ENCODE results near the gene RIPOR2. TPM values are rescaled to one million over a fixed set of nuclear protein-coding genes. Genes with fewer than 3 reads are reported as not detected.

Gene RIPOR2
- total RNA-seq, 1 experiment from 2014 or later: not detected

DNA sequence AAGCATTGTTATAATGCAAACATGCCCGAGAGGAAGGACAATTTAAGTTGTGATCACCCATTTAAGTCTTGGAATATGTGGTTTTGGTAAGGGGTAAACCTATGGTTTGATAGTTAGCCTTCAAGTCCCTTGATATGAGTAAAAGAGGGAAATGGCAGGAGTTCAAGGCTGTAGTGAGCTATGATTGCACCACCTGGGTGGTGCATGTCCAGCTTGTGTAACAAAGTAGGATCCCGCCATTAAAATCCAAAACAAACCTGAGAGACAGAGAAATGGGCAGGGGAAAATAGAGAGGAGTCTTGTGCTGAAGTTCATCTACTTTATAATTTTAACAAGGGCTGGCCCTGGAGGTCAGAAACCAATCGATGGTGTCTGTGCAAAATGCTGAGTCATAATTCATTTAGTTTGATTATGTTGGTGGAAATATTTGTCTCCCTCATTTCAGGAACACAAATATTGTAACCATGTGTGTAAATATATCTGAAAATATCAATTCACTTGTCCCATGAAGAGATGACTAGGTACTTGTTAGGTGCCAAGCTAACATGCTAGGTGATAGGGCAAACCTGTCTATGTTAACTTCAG is 113.8 kb downstream of the RIPOR2 start:
- DNase-seq (ENCODE audit: low read depth): no peak

GRCh38 chr6:24818346-24818745 is 117.4 kb downstream of the RIPOR2 start:
- DNase-seq (ENCODE audit: low read depth): no peak

DNA sequence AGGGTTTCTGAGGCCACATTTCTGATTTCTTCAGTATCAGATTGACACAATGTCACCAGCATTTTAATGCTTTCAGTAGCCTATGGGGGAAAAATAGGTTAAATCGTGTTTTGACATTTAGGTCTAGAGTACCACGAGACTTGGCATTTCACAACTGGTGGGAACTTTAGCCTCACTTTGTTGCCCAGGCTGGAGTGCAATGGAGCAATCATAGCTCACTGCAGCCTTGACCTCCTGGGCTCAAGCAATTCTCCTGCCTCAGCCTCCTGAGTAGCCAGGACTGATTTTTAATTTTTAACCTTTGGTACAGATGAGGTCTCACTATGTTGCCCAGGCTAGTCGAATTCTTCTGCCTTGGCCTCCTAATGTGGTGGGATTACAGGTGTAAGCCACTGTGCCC is 126.0 kb downstream of the RIPOR2 start:
- no peak for DNase-seq (ENCODE audit: low read depth)

- DNase-seq (ENCODE audit: low read depth): no peak
These were observed 128.2 kb downstream of the RIPOR2 start for GRCh38 chr6:24807584-24807983.

- DNase-seq (ENCODE audit: low read depth): no peak
These were observed 133.3 kb downstream of the RIPOR2 start for GRCh38 chr6:24802271-24803059.

GRCh38 chr6:24799541-24799915 is 136.2 kb downstream of the RIPOR2 start:
- DNase-seq (ENCODE audit: low read depth): no peak

DNA sequence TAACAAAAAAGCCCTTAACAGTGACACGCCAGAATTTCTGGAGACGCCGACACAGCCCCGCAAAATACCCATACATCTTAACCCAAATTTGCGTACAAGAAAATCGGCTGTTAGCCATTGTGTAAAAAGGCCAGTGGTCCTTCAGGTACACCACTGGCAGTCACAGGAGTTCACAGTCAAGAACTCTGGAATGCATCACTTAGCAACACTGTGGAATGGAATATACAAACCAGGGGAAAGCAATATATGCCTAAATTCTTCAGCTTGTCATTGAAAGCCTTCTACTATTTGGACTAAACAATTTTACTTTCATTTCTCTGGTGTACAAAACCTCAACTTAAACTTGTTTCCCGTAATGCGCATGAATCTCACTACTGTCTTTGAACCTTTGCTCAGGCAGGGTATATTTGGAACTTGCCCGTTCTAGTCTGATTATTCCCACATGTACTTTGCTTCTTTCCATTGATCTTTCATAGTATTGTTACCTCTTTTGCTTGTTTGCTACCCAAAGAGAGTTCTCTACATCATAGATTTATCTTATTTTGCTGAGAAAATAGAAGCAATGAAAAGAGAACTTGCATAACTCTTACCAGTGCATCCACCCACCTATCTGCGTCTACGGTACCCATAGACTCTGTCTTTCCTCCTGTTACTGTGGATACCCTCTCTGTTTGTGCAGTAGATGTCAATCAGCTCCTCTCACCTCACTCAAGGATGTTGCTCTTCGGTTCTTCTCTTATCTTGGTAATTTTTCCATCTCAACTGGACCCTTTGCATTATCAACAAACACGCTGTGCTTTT is 136.8 kb downstream of the RIPOR2 start, which contains the start of gene ARMH2:
Gene ARMH2, minus strand, starts transcription at position 178 of the 801 bp plus-strand sequence. Its CDS starts 60 bp downstream, at position 118.
- DNase-seq (ENCODE audit: low read depth): no peak

DNA sequence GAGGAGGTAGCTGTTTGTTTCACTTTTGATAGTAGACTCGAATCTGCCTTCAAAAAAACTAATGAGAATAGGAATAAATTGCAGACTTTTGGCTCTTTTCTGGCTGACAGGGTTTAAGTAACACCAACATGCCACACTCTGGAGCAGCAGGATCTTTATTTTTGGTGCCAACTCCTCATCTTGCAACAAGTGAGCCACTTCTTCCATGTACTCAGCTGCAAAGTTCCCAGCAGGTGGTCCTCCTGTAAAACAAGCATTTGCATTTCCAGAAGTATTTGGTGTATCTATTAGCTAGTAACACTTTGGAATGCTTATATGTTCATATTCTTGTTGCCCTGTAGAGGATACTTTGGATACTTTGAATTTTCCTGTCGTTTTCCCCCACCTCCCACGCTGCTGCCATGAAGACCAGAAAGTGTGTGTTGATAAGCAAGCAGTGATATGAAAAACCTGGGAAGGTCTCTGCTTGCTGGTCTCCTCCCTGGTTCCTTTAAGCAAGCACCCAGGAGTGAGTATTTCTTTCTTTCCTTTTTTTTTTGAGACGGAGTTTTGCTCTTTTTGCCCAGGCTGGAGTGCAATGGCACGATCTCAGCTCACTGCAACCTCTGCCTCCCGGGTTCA is 138.1 kb downstream of the RIPOR2 start:
- DNase-seq (ENCODE audit: low read depth): no peak

- no peak for DNase-seq (ENCODE audit: low read depth)
These were observed 139.0 kb downstream of the RIPOR2 start for GRCh38 chr6:24796616-24797290.

- no peak for DNase-seq (ENCODE audit: low read depth)
These were observed 140.7 kb downstream of the RIPOR2 start for GRCh38 chr6:24795106-24795505.

DNA sequence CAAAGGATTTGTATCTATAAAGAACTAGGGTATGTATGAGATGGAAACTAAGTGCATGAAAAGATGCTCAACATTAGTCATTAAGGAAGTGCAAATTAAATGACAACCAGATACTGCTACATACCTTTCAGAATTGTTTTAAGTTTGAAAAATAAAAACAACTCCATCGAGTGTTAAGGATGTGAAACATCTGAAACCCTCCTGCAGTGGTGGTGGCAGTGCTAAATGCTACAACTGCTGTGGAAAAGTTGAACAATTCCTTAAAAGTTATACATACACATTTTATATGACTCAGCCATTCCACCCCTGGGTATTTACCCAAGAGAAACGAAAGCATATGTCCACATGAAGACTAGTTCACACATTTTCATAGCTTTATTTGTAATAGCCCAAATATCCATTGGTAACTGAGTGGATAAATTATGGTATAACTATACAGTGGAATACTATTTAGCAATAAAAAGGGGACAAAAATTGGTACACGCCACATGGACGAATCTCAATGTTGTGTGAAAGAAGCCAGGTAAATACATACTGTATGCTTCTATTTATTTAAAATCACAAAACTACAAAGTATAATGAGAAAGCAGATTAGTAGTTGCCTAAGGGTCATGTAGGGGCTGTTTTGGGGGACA is 147.6 kb downstream of the RIPOR2 start:
- no peak for DNase-seq (ENCODE audit: low read depth)

GRCh38 chr6:24780206-24780605 is 155.6 kb downstream of the RIPOR2 start:
- DNase-seq (ENCODE audit: low read depth): no peak

DNA sequence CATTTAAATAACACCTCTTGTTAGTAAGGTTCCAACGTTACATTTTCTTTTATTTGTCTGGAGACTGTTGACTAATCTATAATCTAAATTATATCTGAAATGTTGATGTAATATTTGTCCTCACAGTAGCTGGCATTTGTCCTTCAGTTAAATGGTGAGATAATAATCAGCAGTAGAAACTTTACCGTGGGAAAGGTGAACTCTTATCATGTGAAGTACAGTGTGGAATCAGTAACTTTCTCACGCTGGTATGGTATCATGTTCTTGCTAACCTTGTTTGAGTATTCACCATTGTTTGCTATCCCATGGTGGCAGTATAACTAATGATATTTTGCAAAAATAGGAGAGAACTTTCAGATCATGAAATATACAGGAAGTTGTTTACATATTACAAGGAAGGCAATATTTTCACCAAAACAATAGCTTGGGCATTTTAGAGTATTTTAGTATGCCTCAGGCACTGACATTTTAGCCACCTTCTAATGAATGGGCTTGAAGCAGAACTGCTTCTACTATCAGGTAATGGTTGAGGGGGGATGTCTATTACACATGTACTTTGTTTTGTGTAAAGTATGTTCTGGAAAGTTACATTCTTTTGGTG is 156.2 kb downstream of the RIPOR2 start:
- DNase-seq (ENCODE audit: low read depth): no peak

DNA sequence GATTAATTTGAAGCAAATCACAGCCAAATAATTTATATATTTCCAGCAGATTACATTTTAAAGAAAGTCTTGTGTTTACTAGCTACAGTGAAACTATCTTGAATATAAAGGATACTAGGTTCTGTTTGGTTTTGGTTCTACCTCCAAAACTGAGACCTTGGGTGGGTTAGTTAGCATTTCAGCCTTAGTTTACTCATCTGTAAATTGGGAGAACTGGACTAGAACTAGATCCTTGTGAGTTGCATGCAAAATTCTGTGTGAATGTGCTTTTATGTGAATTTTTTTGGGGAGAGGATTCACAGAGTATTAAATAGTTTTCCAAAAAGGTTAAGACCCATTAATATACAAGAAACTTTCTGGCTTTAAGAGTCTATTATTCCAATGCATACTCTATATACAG is 156.9 kb downstream of the RIPOR2 start:
- no peak for DNase-seq (ENCODE audit: low read depth)

GRCh38 chr6:24778121-24778520 is 157.6 kb downstream of the RIPOR2 start:
- DNase-seq (ENCODE audit: low read depth): no peak

DNA sequence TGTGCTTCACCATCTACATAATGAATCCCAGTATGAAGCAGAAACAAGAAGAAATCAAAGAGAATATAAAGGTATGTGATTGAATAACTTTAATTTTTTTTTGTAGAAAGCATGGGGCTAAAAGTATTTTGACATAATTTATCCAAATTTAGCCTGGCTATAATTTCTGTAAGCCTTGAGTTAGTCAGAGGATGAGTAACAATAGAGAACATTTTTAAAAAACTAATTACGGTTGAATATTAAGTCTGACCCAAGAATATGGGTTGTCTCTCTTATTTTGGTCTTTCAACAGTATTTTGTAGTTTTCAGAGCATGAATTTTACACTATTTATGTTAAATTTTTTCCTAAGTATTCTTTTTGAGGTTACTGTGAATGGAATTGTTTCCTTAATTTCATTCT is 158.5 kb downstream of the RIPOR2 start:
- no peak for DNase-seq (ENCODE audit: low read depth)

DNA sequence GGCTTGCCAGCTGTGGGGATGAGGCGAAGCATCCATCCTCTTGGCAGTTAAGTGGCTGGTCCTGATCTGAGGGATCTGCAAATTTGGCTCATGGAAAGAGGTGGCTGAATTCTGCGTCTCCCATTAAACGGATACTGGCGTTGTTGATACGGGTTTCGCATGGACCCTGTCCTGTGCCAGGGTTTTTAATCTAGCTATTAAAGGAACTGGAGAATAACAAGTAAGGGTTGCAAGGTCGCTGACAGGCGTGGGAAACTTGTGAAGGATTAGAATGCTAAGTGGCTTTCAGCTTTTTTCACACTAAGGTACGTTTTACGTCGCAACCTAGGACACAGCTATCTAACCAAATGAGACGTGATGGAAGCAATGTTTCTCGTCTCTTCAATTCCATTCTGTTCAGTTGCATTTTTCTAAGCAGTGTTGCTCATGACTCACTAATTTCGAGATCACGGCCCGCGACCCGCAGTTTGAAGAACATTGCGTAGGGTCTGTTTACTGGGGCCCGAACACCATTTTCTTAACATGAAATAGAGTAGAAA is 160.2 kb downstream of the RIPOR2 start:
- DNase-seq (ENCODE audit: low read depth): peak; percentile 28

GRCh38 chr6:24774696-24775519 is 160.9 kb downstream of the RIPOR2 start, which contains the start of gene GMNN:
Gene GMNN, plus strand, starts transcription at chr6:24774937. Its CDS starts 2,310 bp downstream, at chr6:24777247.
- DNase-seq (ENCODE audit: low read depth): peak; percentile 93

GRCh38 chr6:24768361-24768760 is 167.4 kb downstream of the RIPOR2 start:
- DNase-seq (ENCODE audit: low read depth): no peak

Data from HT1080 (cell line).